ENCODE measurements around the gene CPZ. TPM values are rescaled to one million over a fixed set of nuclear protein-coding genes. Genes with fewer than 3 reads are reported as not detected.
"Not testable (repeated sequence)": the region's sequence is repeated elsewhere in the genome, so short reads cannot be mapped to it uniquely, and the experiment has no call there.

Gene CPZ
- total RNA-seq, 1 experiment from 2014 or later = 1.1 TPM

DNA sequence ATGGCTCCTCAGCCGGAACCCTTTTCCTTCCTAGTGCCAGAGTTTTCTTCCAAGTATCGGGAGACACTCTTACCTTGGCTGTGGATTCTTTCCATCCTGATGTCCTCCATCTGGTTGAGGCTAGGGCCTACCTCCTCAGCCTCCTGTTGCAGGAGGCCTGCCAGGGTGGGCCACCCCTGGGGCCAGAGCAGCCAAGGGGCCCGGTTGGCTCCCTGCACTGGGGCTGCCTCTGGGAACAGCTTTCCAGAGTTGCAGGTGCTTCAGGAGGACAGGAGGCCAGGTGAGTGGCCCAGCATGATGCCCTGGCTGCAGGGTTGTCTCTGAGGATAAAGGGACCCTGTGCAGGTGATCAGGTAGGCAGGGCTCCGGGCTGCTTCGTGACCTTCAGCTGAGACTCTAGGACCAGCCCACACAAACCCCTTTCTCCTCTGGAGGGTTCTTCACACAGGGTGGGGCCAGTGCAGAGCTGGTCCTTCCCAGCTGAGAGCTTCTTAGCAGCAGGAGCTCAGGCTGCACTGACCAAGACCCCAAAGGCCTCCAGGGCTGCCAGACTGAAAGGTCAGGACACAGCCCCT is 17.7 kb upstream of the CPZ start:
- no peak for DNase-seq
- Histone ChIP-seq H3K27me3 (no peaks in the 10 kb centered on the region), H3K36me3 (no peaks in the 10 kb centered on the region), H3K4me3 (no peak overlapping the region), H3K9me3 (no peaks in the 10 kb centered on the region)

DNA sequence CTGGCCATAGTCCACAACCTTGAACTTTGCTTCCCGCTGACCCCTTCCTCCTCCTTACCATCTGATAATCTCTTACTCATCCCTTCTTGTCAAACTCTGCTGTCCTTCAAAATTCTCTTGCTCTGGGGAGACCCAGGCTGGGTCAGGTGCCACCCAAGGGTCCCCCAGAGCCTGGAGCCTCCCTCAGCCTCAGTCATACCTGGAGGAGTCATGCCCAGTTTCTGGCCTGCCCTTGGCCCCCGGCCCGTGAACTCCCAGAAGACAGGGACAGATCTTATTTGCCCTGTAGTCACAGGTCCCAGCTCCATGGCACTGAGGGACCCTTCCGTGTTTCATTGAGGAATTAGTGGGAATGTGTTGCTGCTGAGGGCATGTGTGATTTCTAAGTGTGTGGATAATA is 17.1 kb upstream of the CPZ start:
- no peaks in the 10 kb centered on the region for H3K9me3 ChIP-seq
- H3K27me3 ChIP-seq = no peaks in the 10 kb centered on the region
- no peak for DNase-seq
- no peak overlapping the region for H3K4me3 ChIP-seq
- no peaks in the 10 kb centered on the region for H3K36me3 ChIP-seq

DNA sequence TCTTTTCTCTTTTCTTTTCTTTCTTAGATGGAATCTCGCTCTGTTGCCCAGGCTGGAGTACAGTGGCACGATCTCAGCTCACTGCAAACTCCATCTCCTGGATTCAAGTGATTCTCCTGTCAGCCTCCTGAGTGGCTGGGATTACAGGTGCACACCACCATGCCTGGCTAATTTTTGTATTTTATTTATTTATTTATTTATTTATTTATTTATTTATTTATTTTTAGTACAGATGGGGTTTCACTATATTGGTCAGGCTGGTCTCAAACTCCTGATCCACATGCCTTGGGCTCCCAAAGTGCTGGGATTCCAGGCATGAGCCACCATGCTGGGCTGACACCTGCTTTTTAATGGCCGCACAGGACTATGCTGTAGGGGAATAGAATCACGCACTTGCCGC is 16.0 kb upstream of the CPZ start:
- DNase-seq, H3K36me3 ChIP-seq, H3K9me3 ChIP-seq, H3K27me3 ChIP-seq, H3K4me3 ChIP-seq: not testable (repeated sequence)

DNA sequence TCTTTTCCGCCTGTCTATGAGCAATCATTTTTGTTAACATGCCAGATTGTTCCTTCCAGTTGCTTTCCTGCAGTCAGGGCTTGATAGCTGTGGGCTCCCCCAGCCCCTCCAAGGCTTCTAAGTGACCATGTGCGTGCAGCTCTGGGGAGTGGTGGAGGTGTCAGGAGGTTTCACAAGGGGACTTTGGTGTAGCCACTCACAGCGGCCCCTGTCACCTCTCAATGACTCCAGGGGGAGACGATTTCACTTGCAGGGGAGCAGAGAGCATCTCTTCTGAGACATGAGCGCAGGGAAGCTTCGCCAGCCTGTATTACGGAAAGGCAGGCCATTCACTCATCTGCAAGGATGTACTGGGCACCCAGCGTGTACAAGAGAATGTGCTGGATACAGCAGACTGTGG is 15.5 kb upstream of the CPZ start:
- H3K36me3 ChIP-seq = no peaks in the 10 kb centered on the region
- DNase-seq = no peak
- H3K9me3 ChIP-seq = no peaks in the 10 kb centered on the region
- H3K4me3 ChIP-seq = no peak overlapping the region
- H3K27me3 ChIP-seq = no peaks in the 10 kb centered on the region

DNA sequence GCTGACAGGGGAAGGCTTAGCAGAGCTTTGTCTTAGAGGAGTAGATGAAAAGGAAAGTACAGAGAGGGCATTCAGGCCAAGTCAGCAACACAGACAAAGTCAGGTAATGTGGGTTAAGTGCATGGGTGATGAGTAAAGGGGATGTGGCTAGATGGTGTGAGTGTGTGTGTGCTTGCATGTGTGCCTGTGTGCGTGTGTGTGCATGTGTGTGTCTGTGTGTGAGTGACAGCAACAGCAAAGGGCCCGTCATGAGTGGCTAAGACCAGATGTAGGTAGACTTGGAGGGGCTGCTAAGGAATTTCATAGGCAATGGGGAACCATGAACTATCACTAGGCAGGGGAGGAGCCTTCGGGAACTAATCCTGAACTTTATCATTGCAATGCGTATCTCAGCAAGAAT is 14.6 kb upstream of the CPZ start:
- DNase-seq = no peak
- H3K4me3 ChIP-seq = no peak overlapping the region
- no peaks in the 10 kb centered on the region for H3K36me3 ChIP-seq
- no peaks in the 10 kb centered on the region for H3K9me3 ChIP-seq
- H3K27me3 ChIP-seq = no peaks in the 10 kb centered on the region

DNA sequence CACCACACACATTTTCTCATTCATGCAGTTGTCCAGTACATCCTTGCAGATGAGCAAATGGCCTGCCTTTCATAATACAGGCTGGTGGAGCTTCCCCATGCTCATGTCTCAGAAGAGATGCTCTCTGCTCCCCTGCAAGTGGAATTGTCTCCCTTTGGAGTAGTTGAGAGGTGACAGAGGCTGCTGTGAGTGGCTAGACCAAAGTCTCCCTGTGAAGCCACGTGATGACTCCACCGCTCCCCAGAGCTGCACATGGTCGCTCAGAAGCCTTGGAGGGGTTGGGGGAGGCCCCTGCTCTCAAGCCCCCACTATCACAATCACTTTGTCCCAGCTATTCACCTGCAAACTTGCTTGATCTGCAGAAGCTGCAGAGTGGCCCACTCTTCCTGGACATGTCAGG is 13.8 kb upstream of the CPZ start:
- Histone ChIP-seq H3K4me3 (no peak overlapping the region), H3K36me3 (no peaks in the 10 kb centered on the region), H3K27me3 (no peaks in the 10 kb centered on the region), H3K9me3 (no peaks in the 10 kb centered on the region)
- DNase-seq = no peak

DNA sequence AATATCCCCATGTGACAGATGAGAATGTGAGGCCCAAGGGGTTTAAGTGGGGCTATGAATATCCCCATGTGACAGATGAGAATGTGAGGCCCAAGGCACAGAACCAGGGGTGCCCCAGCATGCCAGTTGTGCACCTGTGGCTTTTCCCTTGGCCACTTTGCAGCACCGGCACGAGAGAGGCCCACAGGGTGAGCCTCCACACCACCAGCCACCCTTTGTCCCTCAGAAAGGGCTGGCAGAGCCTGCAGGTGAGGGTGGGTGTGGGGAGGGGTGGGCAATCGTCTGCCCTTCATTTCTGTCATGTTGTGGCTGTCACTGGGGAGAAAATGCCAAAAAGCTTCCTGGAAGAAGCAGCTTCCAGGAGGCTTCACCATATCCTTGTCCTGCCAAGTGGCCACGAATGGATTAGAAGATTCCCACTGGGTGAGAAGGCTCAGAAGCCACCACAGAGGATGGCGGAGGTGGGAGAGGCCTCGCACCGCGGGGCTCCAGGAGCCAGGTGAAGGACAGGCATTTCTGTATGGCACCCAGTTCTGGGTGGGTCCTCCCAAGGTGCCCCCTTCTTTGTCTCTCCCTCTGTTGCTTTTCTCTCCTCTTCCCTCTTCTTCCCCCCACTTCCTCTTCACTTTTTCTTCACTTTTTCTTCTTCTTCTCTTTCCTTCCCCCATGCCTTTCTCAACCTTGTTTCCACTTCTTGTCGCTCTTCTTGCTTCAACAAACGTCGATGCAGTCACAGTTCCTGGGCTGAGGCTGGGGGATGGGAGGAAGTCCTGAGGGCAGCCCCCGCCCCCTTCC is 12.8 kb upstream of the CPZ start:
- DNase-seq = no peak
- no peaks in the 10 kb centered on the region for H3K9me3 ChIP-seq
- H3K36me3 ChIP-seq = no peaks in the 10 kb centered on the region
- H3K27me3 ChIP-seq = no peaks in the 10 kb centered on the region
- no peak overlapping the region for H3K4me3 ChIP-seq

DNA sequence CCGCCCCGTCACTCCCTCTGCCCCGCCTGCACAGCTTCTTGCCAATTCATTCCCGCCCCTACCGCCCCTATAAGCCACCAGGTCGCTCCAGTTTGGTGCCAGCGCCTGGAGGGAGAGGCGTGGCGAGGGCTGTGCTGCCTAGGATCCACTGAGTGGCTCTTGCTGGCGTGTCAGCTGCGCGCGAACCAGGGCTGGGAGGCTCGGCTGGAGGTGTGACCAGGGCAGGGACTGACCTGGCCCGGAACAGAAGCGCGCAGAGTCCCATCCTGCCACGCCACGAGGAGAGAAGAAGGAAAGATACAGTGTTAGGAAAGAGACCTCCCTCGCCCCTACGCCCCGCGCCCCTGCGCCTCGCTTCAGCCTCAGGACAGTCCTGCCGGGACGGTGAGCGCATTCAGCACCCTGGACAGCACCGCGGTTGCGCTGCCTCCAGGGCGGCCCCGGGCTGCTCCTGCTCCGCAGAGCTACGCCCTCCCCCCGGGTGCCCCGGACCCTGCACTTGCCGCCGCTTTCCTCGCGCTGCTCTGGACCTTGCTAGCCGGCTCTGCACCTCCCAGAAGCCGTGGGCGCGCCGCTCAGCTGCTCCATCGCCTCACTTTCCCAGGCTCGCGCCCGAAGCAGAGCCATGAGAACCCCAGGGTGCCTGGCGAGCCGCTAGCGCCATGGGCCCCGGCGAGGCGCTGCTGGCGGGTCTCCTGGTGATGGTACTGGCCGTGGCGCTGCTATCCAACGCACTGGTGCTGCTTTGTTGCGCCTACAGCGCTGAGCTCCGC is 12.1 kb upstream of the CPZ start, which contains the start of gene GPR78:
Gene GPR78, plus strand, starts transcription at position 72 of the 773 bp plus-strand sequence. Its CDS starts 591 bp downstream, at position 663.
- DNase-seq = peak; percentile 50

DNA sequence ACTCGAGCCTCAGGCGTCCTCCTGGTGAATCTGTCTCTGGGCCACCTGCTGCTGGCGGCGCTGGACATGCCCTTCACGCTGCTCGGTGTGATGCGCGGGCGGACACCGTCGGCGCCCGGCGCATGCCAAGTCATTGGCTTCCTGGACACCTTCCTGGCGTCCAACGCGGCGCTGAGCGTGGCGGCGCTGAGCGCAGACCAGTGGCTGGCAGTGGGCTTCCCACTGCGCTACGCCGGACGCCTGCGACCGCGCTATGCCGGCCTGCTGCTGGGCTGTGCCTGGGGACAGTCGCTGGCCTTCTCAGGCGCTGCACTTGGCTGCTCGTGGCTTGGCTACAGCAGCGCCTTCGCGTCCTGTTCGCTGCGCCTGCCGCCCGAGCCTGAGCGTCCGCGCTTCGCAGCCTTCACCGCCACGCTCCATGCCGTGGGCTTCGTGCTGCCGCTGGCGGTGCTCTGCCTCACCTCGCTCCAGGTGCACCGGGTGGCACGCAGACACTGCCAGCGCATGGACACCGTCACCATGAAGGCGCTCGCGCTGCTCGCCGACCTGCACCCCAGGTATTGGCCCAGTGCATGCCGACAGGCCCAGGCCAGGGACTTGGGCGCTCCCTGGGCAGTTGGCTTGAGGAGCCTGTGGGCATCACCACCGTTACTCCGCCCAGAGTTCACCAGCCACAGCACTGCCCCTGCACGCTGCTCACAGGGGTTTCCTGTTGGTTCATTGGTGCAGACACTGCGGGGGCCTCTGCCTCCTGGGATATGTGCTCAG is 11.3 kb upstream of the CPZ start:
- Histone ChIP-seq H3K9me3 (no peaks in the 10 kb centered on the region), H3K4me3 (no peak overlapping the region), H3K36me3 (no peaks in the 10 kb centered on the region), H3K27me3 (no peaks in the 10 kb centered on the region)
- no peak for DNase-seq

More for the DNA sequence above, 12.1 kb upstream of the CPZ start, which contains the start of gene GPR78:
- Histone ChIP-seq H3K4me3 (no peak within 1 kb of the TSS), H3K36me3 (no peaks in the 10 kb centered on the region), H3K9me3 (no peaks in the 10 kb centered on the region), H3K27me3 (no peaks in the 10 kb centered on the region)

DNA sequence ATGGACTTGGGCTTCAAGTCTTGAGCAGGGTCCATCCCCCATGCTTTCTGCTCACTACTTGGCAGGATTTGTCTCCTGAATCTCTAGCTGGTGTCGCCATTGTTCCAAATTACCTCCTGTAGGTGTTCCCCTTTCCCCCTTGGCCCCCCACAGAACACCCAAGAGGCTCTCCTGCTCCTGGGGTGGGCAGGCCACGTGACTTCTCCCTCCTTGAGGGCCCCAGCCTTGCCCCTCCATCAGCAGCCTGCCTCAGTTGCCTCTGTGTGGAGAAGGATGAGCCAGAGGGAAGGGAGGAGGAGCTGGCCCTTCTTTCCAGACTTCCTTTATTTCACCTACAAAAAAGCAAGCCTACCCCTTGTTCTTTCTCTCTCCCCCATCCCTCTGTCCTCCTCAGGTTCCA is 10.5 kb upstream of the CPZ start:
- no peaks in the 10 kb centered on the region for H3K27me3 ChIP-seq
- H3K36me3 ChIP-seq = no peaks in the 10 kb centered on the region
- H3K4me3 ChIP-seq = no peak overlapping the region
- no peak for DNase-seq
- no peaks in the 10 kb centered on the region for H3K9me3 ChIP-seq

DNA sequence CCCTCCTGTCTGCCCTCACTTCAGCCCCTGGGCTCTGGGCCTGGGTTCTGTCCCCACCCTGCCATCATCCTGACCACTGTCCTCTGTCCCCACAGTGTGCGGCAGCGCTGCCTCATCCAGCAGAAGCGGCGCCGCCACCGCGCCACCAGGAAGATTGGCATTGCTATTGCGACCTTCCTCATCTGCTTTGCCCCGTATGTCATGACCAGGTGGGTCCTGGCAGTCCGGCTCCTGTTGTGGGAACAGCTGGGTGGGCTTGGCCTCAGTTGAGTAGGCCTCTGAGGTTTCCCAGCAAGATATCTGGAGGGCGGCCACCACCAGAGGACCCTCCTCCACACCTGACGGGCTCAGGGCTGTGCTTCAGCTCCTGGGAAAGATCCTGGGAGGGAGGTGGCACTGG is 10.1 kb upstream of the CPZ start:
- no peaks in the 10 kb centered on the region for H3K36me3 ChIP-seq
- H3K27me3 ChIP-seq = no peaks in the 10 kb centered on the region
- no peaks in the 10 kb centered on the region for H3K9me3 ChIP-seq
- H3K4me3 ChIP-seq = no peak overlapping the region
- no peak for DNase-seq

DNA sequence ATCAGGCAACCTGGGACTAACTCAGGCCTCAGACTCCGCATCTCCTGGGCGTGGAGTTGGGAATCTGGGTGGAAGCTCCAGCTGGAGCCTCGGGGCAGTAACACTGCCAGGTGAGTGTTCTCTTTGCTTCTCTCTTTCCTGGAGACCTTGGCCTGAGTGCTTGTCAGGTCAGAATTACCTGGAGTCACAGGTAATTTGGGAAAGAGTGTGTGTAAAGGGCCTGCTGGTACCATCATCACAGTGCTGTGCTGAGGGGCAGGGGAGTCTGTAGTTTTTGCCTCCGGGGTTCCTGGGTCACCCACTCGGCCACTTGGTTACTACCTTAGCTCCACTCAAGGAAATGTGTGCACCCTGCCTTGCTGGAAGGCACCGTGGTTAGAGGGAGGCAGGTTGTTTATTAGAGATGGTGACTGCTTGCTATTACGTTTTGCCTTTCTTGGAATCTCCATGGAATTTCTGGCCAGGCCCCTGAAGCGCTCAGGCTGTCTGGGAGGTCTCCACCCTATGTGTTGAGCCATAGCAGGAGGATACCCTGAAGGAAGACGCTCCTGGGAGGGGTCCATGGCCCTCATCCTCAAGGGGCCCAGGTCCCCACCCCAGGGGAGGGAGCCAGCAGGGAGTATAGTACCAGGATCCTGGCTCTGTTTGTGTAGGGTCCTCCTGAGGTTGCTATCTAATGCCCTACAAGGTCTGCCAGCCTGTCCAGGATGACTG is 9.5 kb upstream of the CPZ start:
- no peak for DNase-seq
- Histone ChIP-seq H3K36me3 (no peaks in the 10 kb centered on the region), H3K4me3 (no peak overlapping the region), H3K27me3 (no peaks in the 10 kb centered on the region), H3K9me3 (no peaks in the 10 kb centered on the region)

DNA sequence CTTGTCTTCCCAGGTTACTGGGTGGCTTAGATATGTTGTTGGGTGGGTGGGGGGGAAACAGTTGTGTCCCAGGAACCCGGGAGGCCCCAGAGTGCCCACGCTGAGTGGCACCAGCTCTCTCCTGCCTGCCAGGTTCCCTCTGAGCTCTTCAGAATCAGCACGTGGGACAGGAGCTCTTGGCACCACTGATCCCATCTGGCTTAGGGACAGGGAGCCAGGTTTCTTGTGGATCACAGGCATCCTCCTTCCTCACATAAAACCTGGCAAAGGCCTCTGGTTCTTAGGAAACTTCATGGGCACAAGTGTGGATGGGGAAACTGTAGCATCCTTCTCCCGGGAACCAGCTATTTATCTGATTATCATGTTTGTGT is 8.9 kb upstream of the CPZ start:
- DNase-seq = no peak
- Histone ChIP-seq H3K36me3 (no peaks in the 10 kb centered on the region), H3K9me3 (no peaks in the 10 kb centered on the region), H3K4me3 (no peak overlapping the region), H3K27me3 (no peaks in the 10 kb centered on the region)

DNA sequence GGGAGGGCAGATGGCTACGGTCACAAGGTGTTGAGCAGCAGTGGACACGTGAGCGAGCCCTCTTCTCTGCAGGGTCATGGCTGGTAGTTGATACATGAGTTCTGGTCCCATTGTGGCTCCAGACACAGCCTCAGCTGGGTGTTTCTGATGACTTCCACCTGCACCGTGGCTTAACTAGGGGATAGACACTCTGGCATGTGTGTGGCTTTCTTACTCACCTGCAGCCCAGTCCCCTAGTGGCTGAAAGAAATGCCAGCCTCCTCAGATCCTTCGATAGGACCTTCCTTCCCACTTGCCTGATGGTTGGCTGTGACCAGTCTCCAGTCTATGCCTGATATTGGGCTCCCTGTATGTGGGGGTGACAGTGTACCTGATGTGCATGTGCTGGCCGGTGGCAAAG is 7.4 kb upstream of the CPZ start:
- no peak for DNase-seq
- no peaks in the 10 kb centered on the region for H3K36me3 ChIP-seq
- H3K4me3 ChIP-seq = no peak overlapping the region
- no peaks in the 10 kb centered on the region for H3K9me3 ChIP-seq
- H3K27me3 ChIP-seq = no peaks in the 10 kb centered on the region

DNA sequence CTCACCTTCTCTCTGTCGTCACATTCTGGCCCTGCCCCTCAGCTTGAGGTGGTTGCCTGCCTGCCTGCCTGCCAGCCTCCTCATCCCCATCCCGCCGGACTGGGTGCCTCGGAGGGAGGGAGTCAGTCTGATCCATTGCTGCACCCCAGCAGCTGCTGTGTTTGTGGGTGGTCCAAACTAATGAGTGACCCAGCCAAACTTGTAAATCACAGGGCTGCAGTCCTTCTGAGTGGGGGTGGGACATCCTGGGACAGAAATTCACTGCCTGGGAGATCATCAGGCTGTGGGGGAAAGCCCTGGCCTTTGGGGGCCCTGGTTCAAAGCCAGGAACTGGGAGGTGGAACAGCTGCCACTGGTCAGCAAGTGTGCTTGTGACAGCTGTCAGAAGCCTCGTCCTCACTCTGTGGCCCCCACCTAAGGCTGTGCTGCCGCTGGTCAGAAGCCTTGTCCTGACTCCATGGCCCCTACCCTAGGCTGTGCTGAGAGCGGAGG is 6.8 kb upstream of the CPZ start:
- no peaks in the 10 kb centered on the region for H3K9me3 ChIP-seq
- no peak overlapping the region for H3K4me3 ChIP-seq
- DNase-seq = no peak
- no peaks in the 10 kb centered on the region for H3K27me3 ChIP-seq
- H3K36me3 ChIP-seq = no peaks in the 10 kb centered on the region

DNA sequence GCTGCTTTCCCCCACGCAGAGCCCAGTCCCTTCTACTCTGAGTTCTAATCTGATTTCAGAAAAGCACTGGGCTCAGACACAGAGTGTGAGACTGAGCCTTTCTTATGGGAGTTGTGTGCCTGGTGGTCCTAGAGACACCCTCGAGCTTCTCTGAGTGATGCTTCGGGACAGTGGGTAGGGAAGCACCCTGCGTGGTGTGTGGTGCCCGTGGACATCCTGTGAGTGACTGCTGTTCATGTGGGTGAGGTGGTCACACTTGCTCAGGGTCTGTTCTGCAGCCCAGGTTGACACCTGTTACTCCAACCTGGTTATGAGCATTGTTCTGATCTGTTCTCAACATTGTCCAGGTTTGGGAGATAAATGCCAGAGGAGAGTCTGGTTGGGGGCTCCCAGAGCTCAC is 6.3 kb upstream of the CPZ start:
- H3K36me3 ChIP-seq = no peaks in the 10 kb centered on the region
- no peaks in the 10 kb centered on the region for H3K27me3 ChIP-seq
- DNase-seq = no peak
- H3K9me3 ChIP-seq = no peaks in the 10 kb centered on the region
- no peak overlapping the region for H3K4me3 ChIP-seq
